Activated T-helper 2 cell treated with anti-CD3 and anti-CD28 coated beads, Interferon-gamma antibody, Interleukin-2, Interleukin-4, amounts not matched to agents 10 μg/mL and 5 μg/mL and 100 μg/mL, durations not matched to agents 14 hours and 24 hours and 36 hours (primary cell): ENCODE results near the gene MYO9A. TPM values are rescaled to one million over a fixed set of nuclear protein-coding genes. Genes with fewer than 3 reads are reported as not detected.
"Not testable (repeated sequence)": the region's sequence is repeated elsewhere in the genome, so short reads cannot be mapped to it uniquely, and the experiment has no call there.

Experiments
- DNase-seq: peaks from one replicate; pipeline ENCODE4 v3.0.0; 2021; ENCODE audit warnings: low spot score
- H3K27ac Mint-ChIP-seq: one replicate; pipeline ENCODE4 v1.8.0; 2021; ENCODE audit warnings: mixed read lengths
- H3K27me3 Mint-ChIP-seq: one replicate; pipeline ENCODE4 v1.8.0; 2021; ENCODE audit warnings: low read depth, mixed read lengths
- H3K36me3 Mint-ChIP-seq: one replicate; pipeline ENCODE4 v1.8.0; 2021; ENCODE audit warnings: low read depth, mixed read lengths
- H3K4me1 Mint-ChIP-seq: one replicate; pipeline ENCODE4 v1.8.0; 2021; ENCODE audit warnings: low read depth, mixed read lengths
- H3K4me3 Mint-ChIP-seq: one replicate; pipeline ENCODE4 v1.8.0; 2021; ENCODE audit warnings: low read depth, mild to moderate bottlenecking, moderate library complexity, mixed read lengths
- H3K9me3 Mint-ChIP-seq: one replicate; pipeline ENCODE4 v1.8.0; 2021; ENCODE audit warnings: mixed read lengths
- intact Hi-C: fragments of 100-400 bp; cut with micrococcal nuclease; formaldehyde crosslinking; loops from one replicate; pipeline ENCODE4 v1.15.1; 2023
- total RNA-seq: library from RNA; stranded (reverse); gene quantifications from 2 replicates; pipeline ENCODE4 v1.2.3, GENCODE V29; 2022

MYO9A gene
- total RNA-seq, 1 donor from 2014 or later = 26.2 TPM

DNA sequence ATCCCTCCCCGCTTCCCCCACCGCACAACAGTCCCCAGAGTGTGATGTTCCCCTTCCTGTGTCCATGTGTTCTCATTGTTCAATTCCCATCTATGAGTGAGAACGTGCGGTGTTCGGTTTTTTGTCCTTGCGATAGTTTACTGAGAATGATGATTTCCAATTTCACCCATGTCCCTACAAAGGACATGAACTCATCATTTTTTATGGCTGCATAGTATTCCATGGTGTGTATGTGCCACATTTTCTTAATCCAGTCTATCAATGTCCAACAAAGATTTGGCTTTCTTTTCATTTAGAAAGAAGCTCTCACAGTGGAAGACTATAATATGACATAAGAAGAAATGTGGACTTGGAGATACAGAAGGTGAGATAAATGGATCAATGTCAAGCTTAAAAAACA lies 119.2 kb downstream of the MYO9A start:
- H3K27ac Mint-ChIP-seq, intact Hi-C loops, H3K9me3 Mint-ChIP-seq, H3K4me3 Mint-ChIP-seq, DNase-seq, H3K27me3 Mint-ChIP-seq, H3K4me1 Mint-ChIP-seq: not testable (repeated sequence)
- peaks cover 16% of the 10 kb centered on the region for H3K36me3 Mint-ChIP-seq

DNA sequence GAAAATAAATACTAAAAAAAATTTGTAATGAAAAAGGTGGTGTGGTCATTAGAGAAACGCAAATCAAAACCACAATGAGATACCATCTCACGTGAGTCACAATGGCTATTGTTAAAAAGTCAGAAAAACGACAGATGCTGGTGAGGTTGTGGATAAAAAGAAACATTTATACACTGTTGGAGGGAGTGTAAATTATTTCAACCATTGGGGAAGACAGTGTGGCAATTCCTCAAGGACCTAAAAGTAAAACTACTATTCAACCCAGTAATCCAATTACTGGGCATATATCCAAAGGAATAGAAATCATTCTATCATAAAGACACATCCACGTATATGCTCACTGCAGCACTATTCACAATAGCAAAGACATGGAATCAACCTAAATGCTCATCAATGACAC lies 120.3 kb downstream of the MYO9A start:
- intact Hi-C loops = no loop called here
- H3K27me3 Mint-ChIP-seq = no peaks in the 10 kb centered on the region
- H3K27ac Mint-ChIP-seq = no peak overlapping the region
- no peak for DNase-seq
- H3K9me3 Mint-ChIP-seq = no peaks in the 10 kb centered on the region
- H3K4me3 Mint-ChIP-seq = no peak overlapping the region
- no peaks in the 10 kb centered on the region for H3K4me1 Mint-ChIP-seq
- H3K36me3 Mint-ChIP-seq = peaks cover 16% of the 10 kb centered on the region

DNA sequence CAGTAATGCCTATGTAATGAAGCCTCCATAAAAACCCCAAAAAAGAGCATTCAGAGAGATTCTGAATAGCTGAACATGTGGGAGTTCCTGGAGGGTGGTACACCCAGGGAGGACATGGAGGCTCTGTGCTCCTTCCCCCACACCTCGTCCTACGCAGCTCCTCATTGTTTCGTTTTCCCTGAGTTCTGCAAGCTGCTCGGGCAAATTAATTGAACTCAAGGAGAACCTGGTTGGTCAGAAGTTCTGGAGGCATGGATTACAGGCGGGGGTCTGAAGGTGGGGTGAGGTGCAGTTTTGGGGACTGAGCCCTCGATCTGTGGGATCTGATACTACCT lies 142.2 kb downstream of the MYO9A start:
- Mint-ChIP-seq H3K9me3 (no peaks in the 10 kb centered on the region), H3K27me3 (no peaks in the 10 kb centered on the region), H3K27ac (no peak overlapping the region), H3K4me3 (no peak overlapping the region), H3K36me3 (no peaks in the 10 kb centered on the region), H3K4me1 (no peaks in the 10 kb centered on the region)
- intact Hi-C loops = no loop called here
- no peak for DNase-seq

DNA sequence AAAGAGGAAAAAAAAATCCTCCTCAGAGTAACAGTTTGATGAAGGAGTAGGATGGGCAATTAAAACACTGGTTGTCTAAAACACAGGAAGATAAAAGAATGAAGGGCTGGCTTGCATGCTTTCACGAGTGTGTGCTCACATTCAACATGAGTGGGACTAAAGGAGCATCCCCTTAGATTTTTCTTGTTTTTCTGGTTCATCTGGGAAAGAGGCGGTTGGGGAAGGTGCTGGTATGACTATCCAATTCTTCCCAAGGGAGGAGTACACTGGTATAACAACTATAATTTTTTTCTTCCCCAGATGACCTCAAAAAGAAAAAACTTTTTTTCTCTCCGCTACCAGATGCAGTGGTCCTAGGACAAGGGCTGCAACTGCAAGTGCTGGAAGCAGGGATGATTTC lies 143.7 kb downstream of the MYO9A start:
- no peaks in the 10 kb centered on the region for H3K4me1 Mint-ChIP-seq
- no peaks in the 10 kb centered on the region for H3K9me3 Mint-ChIP-seq
- H3K4me3 Mint-ChIP-seq = no peak overlapping the region
- H3K27ac Mint-ChIP-seq = no peak overlapping the region
- no peaks in the 10 kb centered on the region for H3K36me3 Mint-ChIP-seq
- no peak for DNase-seq
- H3K27me3 Mint-ChIP-seq = no peaks in the 10 kb centered on the region
- intact Hi-C loops = no loop called here

DNA sequence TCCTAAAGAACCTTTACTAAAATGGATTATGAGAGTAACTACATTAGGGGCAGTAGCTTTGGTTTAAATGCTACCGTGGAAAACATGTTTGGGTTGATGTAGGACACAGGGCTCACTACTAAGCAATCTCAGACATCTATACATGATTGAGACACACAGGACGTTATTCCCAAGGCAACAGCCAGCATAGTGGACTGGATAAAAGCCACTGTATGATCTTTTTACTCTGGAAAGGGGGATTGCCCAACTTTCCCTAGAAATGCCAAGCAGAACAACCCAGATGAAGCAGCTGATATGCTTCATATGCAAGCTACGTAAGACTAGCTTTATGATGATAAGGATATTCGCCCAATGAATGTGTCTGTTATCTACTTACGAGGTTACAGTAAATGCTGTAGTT lies 144.6 kb downstream of the MYO9A start:
- H3K27me3 Mint-ChIP-seq = no peaks in the 10 kb centered on the region
- H3K36me3 Mint-ChIP-seq = no peaks in the 10 kb centered on the region
- no peaks in the 10 kb centered on the region for H3K9me3 Mint-ChIP-seq
- H3K4me1 Mint-ChIP-seq = no peaks in the 10 kb centered on the region
- no peak overlapping the region for H3K27ac Mint-ChIP-seq
- no peak for DNase-seq
- H3K4me3 Mint-ChIP-seq = no peak overlapping the region
- intact Hi-C loops = no loop called here

DNA sequence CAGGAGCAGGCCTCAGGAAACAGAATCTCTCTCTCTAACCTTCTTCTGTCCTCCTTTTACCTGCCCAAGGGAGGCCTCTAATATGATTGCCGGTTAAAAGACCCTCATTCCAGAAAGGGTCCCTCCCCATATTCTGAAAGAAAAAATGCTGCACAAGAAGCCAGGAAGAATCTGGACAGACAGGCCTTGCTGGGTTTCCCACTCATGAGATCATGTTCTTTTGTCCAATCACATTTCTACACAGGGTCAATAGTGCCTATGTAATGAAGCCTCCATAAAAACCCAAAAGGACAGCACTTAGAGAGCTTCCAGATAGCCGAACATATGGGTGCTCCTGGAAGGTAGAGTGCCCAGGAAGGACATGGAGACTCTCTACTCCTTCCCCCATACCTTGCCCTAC lies 146.0 kb downstream of the MYO9A start:
- no peaks in the 10 kb centered on the region for H3K4me1 Mint-ChIP-seq
- no peaks in the 10 kb centered on the region for H3K36me3 Mint-ChIP-seq
- no peaks in the 10 kb centered on the region for H3K27me3 Mint-ChIP-seq
- intact Hi-C loops = no loop called here
- no peak overlapping the region for H3K4me3 Mint-ChIP-seq
- DNase-seq = no peak
- H3K9me3 Mint-ChIP-seq = no peaks in the 10 kb centered on the region
- no peak overlapping the region for H3K27ac Mint-ChIP-seq

DNA sequence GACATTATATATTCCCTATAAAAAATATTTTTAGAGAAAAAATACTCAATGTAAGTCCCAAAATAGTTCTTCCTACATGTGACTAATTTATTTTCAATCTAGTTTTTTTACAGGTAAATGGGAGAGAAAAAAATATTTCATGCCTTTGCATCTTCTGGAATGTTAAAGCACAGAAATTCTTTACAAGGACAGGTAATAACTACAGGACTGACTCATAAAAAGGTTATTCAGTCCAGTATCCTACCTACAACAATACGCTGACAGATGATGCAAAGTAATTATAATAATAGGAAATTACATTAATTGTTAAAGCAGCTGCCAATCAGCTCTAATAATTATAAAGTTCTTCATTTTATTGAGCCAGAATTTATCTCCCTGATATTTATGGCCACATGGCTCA lies 147.5 kb downstream of the MYO9A start:
- no peaks in the 10 kb centered on the region for H3K9me3 Mint-ChIP-seq
- no peak overlapping the region for H3K4me3 Mint-ChIP-seq

DNA sequence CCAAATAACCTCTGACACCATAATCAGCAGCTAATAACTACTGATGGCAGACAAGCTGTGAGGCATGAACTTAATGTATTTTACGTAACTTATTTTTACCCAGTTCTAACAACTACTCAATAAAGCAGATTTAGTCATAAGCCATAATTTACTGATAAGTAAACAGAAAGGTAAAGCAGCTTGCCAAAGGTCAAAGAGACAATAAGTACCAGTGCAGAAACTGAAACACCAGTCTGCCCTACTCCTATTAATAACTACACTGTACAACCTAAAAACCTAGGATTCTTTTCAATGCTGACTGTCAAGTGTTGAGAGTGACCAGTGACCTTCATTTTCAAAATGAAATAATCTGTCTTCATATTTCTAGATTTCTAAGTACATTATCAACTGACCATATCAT lies 155.4 kb downstream of the MYO9A start:
- no peak for DNase-seq
- Mint-ChIP-seq H3K4me1 (peaks cover 3% of the 10 kb centered on the region), H3K27me3 (no peaks in the 10 kb centered on the region), H3K27ac (no peak overlapping the region), H3K36me3 (no peaks in the 10 kb centered on the region), H3K4me3 (no peak overlapping the region), H3K9me3 (no peaks in the 10 kb centered on the region)
- intact Hi-C loops = no loop called here

More for the DNA sequence above, 147.5 kb downstream of the MYO9A start:
- H3K36me3 Mint-ChIP-seq = no peaks in the 10 kb centered on the region
- H3K4me1 Mint-ChIP-seq = no peaks in the 10 kb centered on the region
- no peak for DNase-seq
- no peaks in the 10 kb centered on the region for H3K27me3 Mint-ChIP-seq
- intact Hi-C loops = no loop called here
- H3K27ac Mint-ChIP-seq = no peak overlapping the region

DNA sequence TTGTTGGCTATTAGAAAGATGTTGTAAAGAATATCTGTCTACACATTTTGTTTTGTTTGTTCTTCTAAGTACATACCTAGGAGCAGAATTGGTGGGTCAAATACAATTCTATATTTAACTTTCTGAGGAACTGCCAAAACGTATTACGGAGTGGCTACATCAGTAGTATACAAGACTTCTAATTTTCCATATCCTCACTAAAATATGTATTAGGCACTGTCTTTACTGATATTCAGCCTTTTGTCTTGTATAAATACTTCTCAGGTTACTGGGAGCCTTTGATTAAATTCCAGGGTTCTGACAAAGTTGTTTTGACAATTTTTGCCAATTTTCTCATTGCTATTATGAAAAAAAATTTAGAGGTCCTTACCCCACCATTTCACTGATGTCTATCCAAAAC lies 160.9 kb downstream of the MYO9A start:
- Mint-ChIP-seq H3K9me3 (no peaks in the 10 kb centered on the region), H3K27me3 (no peaks in the 10 kb centered on the region), H3K36me3 (no peaks in the 10 kb centered on the region), H3K27ac (no peak overlapping the region), H3K4me1 (peaks cover 3% of the 10 kb centered on the region), H3K4me3 (no peak overlapping the region)
- no peak for DNase-seq
- intact Hi-C loops = no loop called here

DNA sequence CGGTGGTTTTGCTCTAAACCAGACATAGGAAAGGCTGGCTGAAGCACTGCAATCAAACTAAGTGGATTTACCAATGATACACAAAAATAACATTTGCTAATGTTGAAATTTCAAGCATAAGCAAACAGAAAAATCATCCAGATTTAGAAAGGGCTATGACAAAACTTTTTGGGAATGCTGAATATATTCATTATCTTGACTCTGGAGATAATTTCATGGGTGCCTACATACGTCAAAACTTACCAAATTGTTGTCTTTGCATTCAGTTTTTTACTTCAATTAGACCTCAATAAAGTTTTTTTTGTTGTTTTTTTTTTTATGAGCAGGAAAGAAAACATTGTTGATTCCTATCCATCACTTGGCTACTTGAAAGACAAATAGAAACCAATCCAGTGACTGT lies 166.8 kb downstream of the MYO9A start:
- Mint-ChIP-seq H3K9me3 (no peaks in the 10 kb centered on the region), H3K27ac (no peak overlapping the region), H3K36me3 (no peaks in the 10 kb centered on the region), H3K27me3 (no peaks in the 10 kb centered on the region), H3K4me1 (peaks cover 3% of the 10 kb centered on the region), H3K4me3 (no peak overlapping the region)
- no peak for DNase-seq
- intact Hi-C loops = no loop called here

DNA sequence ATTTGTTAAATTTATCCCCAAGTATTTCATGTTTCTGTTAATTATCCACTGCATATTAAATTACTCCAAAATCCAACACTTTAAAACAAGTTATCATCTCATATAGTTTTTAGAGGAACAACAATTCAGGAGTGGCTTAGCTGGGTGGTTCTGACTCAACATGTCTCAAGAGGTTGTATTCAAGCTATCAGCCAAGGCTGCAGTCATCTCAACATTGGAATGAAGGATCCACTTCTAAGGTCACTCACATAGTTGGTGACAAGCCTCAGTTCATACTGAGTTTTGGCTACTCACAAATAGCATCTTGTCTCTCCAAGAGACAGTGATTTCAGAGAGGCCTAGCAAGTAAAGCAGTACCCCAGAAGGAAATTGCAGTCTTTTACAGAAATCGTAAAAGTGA lies 172.9 kb downstream of the MYO9A start:
- no peaks in the 10 kb centered on the region for H3K27me3 Mint-ChIP-seq
- H3K4me3 Mint-ChIP-seq = no peak overlapping the region
- H3K27ac Mint-ChIP-seq = no peak overlapping the region
- DNase-seq = no peak
- intact Hi-C loops = no loop called here
- no peaks in the 10 kb centered on the region for H3K36me3 Mint-ChIP-seq
- peaks cover 2% of the 10 kb centered on the region for H3K4me1 Mint-ChIP-seq
- H3K9me3 Mint-ChIP-seq = no peaks in the 10 kb centered on the region

DNA sequence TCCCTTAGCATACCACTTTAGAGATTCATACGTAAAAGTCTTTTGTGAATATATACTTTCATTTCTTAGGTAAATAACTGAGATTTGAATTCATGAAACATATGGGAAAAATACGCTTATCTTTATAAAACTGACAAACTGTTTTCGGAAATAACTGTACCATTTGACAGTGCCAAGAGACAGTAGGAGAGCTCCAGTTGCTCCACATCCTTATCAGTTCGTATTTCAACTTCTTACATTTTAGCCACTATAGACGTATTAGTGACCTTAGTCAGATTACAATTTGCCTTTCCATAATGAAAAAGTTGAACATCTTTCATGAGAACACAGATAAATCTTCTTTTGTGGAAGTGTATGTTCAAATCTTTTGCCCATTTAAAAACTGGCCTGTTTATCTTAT lies 174.1 kb downstream of the MYO9A start:
- DNase-seq = no peak
- Mint-ChIP-seq H3K9me3 (no peaks in the 10 kb centered on the region), H3K4me3 (no peak overlapping the region), H3K36me3 (no peaks in the 10 kb centered on the region), H3K27ac (no peak overlapping the region), H3K27me3 (no peaks in the 10 kb centered on the region), H3K4me1 (peaks cover 2% of the 10 kb centered on the region)
- intact Hi-C loops = no loop called here

DNA sequence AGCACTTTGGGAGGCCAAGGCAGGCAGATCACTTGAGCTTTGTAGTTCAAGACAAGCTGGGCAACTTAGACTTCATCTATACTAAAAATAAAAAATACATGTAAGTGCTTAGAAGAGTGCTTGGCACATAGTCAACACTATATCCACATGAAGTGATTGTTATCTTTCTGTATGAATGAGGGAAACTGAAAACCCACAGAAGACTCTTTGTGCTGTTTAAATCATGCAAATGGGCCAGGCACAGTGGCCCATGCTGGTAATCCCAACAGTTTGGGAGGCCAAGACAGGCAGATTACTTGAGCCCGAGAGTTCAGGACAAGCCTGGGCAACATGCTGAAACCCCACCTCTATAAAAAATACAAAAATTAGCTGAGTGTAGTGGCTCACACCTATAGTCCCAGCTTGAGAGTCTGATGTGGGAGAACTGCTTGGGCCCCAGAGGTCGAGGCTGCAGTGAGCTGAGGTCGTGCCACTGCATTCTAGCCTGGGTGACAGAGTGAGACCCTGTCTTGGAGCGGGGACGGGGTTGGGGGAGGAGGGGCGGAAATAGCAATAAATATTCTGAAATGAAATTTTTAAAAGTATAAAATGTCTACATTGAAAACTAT lies 177.9 kb downstream of the MYO9A start:
- Mint-ChIP-seq H3K4me1 (peaks cover 2% of the 10 kb centered on the region), H3K27me3 (no peaks in the 10 kb centered on the region), H3K36me3 (peaks cover 6% of the 10 kb centered on the region), H3K4me3 (no peak overlapping the region), H3K27ac (no peak overlapping the region), H3K9me3 (no peaks in the 10 kb centered on the region)
- intact Hi-C loops = no loop called here
- DNase-seq = no peak

DNA sequence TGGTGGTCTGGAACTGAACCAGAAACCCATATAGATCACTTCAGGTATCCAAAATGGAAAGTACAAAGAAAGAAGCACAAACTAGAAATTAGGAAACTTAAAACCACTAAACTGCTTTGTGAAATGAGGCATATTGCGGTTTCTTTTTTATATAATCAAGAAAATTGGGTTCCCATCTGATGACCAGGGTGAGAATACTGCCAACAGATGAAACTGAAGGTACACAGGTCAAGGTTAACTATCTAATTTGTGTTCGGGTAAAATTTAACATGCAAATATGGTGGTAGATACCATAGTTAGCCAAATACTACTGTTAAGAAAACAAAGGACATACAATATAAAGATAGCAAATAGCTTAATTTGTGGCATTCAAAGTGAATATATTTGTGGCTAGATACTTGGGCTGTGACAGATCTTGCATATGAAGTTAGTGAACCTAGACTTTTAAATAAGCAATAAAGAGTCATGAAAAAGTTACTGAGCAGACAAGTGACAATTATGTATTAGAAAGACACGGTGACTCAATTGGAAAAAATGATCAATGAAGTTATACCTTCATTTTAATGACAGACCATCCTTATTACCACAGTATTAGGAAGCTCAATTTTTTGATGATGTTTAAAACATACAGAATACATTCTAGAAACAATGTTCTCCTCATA lies 180.2 kb downstream of the MYO9A start:
- Mint-ChIP-seq H3K36me3 (peaks cover 10% of the 10 kb centered on the region), H3K9me3 (no peaks in the 10 kb centered on the region), H3K4me1 (peaks cover 2% of the 10 kb centered on the region), H3K27me3 (no peaks in the 10 kb centered on the region), H3K4me3 (no peak overlapping the region), H3K27ac (no peak overlapping the region)
- DNase-seq = no peak
- intact Hi-C loops = no loop called here
